Activated CD8-positive, alpha-beta memory T cell treated with anti-CD3 and anti-CD28 coated beads for 48 hours (primary cell): Measurements from ENCODE around the gene HDHD3.
A peak's percentile ranks its signal among the peaks of the same experiment; 100 is the strongest.
"Not testable (repeated sequence)": the region's sequence is repeated elsewhere in the genome, so short reads cannot be mapped to it uniquely, and the experiment has no call there.

Experiments
- DNase-seq, 3 experiments: peaks; one replicate each; pipeline ENCODE4 v3.0.0-alpha.2; 2020; ENCODE audit warnings: low read depth in 2 of 3, low spot score in 2 of 3

Gene HDHD3

DNA sequence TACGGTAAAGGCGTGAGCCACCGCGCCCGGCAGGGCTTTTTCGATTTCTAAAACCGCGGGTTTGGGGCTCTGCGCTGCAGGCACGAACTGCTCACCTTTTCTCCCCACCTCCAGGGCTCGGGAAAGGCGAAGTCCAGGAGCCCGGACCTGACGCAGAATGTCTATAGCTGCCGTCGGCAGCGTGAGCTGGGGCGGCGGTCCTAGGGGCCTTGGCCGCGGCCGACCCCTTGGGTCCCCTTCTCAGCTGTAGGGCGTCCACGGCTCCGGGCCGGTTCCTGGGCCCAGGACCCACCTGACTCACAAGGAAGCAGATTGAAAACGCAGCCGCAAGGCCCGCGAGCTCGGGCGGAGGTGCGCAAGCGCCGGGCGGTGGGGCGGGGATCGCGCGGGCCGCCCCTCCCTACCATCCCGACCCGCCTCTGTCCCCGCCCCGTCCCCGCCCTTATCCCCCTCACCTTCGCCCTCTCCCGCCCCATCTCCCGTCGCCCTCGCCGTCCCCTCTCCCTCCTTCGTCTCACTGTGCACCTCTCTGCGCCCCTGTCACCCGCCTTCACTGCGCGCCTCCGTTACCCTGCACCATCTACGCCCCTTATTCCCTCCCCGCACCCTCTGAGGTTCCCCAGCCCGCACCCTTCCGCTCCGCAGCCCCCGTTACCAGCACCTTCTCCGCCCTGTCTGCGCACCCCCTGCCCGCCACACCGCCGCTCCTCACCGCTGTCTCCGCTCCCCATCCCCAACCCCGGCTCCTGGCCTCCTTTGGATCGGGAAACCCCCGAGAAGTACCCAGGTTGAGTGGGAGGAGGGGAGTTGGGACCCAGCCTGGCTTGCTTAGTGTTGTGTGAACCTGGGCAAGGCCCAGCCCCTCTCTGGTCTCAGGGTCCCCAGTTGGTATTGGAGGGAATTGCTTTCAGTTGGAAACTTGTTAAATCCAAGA is at the start of gene HDHD3:
TSS of gene HDHD3 (minus strand) at position 353 of the 934 bp plus-strand sequence. CDS start 2,632 bp downstream, outside the sequence.
- DNase-seq = peak; percentile 56 to 71 (median 69)

- DNase-seq = no peak
These were observed 48.3 kb upstream of the HDHD3 start for GRCh38 chr9:113425072-113425471.

GRCh38 chr9:113421726-113422125 is 44.9 kb upstream of the HDHD3 start:
- no peak for DNase-seq

DNA sequence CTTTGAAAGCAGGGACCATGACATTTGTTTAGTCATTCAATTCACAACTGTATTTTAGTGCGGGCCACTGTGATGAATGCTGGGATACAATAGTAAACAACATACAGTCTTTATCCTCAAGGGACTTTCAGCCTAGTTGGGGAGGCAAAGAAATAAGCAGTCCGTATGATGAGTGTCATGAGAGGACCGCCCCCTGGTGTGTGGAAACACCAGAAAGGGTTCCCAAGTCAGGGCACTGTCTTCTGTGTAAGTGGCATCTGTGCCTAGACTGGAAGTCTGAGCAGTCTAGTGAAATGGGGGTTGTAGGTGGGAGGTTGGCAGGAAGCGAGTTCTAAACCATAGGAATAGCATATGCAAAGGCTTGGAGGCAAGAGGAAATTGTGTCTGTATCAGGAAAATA is 40.6 kb upstream of the HDHD3 start:
- no peak for DNase-seq

GRCh38 chr9:113416149-113416721 is 39.4 kb upstream of the HDHD3 start:
- DNase-seq = no peak

- DNase-seq = peak; percentile 84 to 89 (median 85)
These were observed 33.5 kb upstream of the HDHD3 start, which contains the start of the genes C9orf43 and POLE3 for GRCh38 chr9:113410207-113410864. Gene C9orf43 (plus strand): TSS chr9:113410747. CDS start chr9:113413494, 2,747 bp downstream. Gene POLE3 (minus strand): TSS chr9:113410675. CDS start chr9:113410293, 382 bp downstream.

- DNase-seq = no peak
These were observed 33.1 kb upstream of the HDHD3 start for GRCh38 chr9:113409883-113410206.

DNA sequence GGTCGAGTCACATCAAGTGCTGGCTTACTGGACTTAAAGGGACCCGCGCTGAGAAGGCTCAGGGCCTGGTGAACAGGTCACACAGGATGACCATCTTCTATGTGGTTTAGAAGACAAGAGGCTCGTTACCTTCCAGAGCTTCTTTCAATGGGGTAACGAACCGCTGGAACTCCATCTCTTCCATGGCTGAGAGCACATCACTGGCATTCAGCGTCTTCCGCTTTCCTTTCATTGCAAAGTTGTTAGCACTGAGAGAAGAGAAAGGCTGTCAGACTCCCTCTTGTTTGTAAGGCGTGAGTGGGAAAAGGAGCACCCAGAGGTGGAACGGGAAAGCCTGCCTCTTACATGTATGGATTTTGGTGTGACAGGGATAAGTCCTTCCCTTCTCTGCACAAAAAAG is 32.7 kb upstream of the HDHD3 start:
- DNase-seq = no peak

DNA sequence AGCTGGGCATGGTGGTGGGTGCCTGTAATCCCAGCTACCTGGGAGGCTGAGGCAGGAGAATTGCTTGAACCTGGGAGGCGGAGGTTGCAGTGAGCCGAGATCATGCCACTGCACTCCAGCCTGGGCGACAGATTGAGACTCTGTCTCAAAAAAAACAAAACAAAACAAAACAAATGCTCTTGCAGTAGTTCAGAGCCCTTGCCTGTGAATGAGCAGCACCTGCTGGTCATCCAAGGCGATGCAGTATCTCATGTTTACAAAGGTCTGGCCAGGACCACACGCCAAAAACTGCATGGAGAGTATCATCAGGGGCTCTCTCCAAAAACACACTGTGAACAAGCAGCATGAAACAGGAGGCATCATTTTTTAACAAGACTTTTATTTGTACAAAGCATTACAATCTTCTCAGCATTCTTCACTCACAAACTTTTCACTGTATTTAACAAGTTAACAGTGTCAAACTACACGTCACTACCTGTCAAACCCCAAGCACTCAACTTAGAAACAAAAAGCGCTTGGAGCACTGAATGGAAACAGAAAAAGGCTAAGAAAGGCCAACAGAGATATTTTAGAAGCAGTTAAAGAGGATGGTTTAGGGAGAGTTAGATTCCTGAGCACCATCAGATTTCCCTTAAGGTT is 30.2 kb upstream of the HDHD3 start:
- peak in 1 of 3 experiments; percentile 5 for DNase-seq

- DNase-seq = not testable (repeated sequence)
These were observed 29.6 kb upstream of the HDHD3 start for GRCh38 chr9:113406353-113406752.

GRCh38 chr9:113403646-113404045 is 26.9 kb upstream of the HDHD3 start:
- DNase-seq = no peak

DNA sequence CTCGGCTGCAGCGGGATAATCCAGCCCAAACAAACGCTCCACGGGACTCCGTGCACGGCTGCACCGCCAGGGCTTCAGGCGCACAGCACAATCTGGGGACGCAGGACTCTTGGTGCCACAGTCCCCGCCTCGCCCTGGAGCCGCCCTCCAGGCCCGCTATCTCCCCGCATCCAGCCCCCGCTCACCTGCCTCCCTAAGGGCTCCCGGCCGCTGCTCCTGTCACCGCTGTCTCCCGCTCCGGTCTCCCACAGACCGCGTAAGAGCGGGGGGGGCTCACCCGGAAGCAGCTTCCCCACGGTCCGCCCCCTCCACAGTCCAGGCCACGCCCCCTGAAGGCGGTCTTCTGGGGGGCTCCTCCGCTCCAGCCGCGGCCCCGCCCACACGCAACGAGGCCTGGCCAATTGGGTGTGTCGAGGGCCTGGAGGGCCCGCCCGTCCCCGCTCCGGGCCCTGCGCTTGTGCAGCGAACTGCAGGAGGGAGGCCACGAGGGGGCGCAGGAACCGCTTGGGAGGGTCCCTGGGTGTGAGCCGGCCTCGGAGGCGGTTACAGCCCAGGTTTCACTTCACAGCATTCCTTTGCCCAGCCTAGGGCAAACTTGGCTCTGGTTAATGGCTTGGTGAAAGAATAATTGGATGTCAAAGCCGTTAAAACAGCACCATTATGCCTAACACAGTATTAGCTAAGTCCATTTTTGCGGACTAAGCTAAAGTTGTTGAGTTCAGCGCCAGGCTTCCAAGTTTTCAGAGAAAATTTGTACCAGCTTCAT is 24.4 kb upstream of the HDHD3 start, which contains the start of gene ALAD:
TSS of gene ALAD (minus strand) at position 258 of the 766 bp plus-strand sequence. CDS start 7,725 bp downstream, outside the sequence.
- DNase-seq = peak; percentile 97 to 99 (median 97)

- no peak for DNase-seq
These were observed 22.9 kb upstream of the HDHD3 start for GRCh38 chr9:113399646-113400200.

GRCh38 chr9:113398796-113399195 is 22.0 kb upstream of the HDHD3 start:
- no peak for DNase-seq

GRCh38 chr9:113397203-113397631 is 20.4 kb upstream of the HDHD3 start:
- no peak for DNase-seq

DNA sequence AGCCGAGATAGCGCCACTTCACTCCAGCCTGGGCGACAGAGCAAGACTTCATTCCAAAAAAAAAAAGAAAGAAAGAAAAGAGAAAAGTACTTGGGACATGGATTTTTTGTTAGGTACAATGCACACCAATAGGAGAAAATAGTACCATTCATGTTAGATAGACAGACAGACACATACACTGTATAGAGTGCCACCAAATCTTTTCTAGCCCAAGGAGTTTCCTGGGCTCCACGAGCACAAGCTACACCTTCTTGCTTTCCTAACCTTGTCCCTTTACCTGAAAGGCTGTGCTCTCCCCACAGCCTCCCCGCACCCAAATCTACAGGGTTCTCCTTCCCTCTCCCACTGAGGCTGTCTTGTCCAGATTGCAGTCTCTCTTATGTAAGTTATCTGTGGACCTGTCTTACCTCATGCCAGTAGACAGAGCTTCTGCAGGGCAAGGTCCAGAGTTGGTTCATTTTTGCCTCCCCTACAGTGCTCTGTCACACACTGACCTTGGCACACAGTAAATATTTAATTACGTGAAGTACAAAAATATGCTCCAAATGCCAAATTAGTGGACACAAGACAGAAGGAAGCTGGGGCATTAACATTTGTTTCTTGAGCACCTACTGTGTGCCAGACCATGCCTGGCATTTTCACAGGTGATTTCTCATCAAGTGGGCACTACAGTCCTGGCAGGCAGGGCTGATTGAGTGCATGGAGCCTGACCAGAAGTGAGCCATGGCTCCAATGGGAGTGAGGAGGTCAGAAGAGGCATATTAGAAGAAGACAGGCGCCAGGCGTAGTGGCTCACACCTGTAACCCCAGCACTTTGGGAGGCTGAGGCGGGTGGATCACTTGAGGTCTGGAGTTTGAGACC is 18.4 kb upstream of the HDHD3 start:
- DNase-seq = no peak

DNA sequence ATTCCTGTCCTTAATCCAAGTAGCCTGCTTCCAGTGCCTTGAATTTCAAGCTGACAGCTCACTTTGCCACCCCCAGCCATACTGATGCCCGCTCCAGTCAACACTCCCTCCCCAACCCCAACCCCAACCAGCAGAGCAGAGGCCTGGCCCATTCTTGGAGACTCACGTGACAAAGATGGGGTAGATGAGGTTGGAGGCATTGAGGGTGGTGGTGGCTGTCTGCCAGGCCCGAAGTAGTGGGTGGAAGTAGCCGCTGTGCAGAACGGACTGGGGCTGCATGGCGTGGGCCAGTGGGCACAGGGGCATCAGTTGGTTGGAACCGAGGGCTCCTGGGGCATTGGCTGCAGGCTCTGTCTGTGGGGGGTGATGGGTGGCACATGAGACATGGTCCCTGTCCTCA is 16.5 kb upstream of the HDHD3 start:
- no peak for DNase-seq

GRCh38 chr9:113391917-113392316 is 15.1 kb upstream of the HDHD3 start:
- DNase-seq = no peak
